ENCODE results near the gene SLC44A2.

Gene SLC44A2

GRCh38 chr19:10602330-10603083, 22.8 kb upstream of the SLC44A2 start:
- TF ChIP-seq CTCF (conservative IDR thresholded peaks at IDR 0.05): no peak
- H3K27ac ChIP-seq: no peak overlapping the region; the same call in 1 of the 2 replicates

GRCh38 chr19:10603084-10603872, 22.1 kb upstream of the SLC44A2 start:
- no peak for TF ChIP-seq CTCF (conservative IDR thresholded peaks at IDR 0.05)
- peak overlapping the region; percentile 39; the same call in 1 of the 2 replicates for H3K27ac ChIP-seq

- H3K27ac ChIP-seq: peak overlapping the region; percentile 39
- no peak for TF ChIP-seq CTCF (conservative IDR thresholded peaks at IDR 0.05)
Measured at GRCh38 chr19:10603873-10604459, 21.4 kb upstream of the SLC44A2 start.

- H3K27ac ChIP-seq: peak overlapping the region; percentile 39
- no peak for TF ChIP-seq CTCF (conservative IDR thresholded peaks at IDR 0.05)
Measured at GRCh38 chr19:10604460-10604980, 20.8 kb upstream of the SLC44A2 start.

- TF ChIP-seq CTCF (conservative IDR thresholded peaks at IDR 0.05): no peak
- H3K27ac ChIP-seq: no peak overlapping the region
Measured at GRCh38 chr19:10611907-10612306, 13.4 kb upstream of the SLC44A2 start.

- TF ChIP-seq CTCF (conservative IDR thresholded peaks at IDR 0.05): no peak
- H3K27ac ChIP-seq: no peak overlapping the region
Measured at GRCh38 chr19:10612499-10613119, 12.7 kb upstream of the SLC44A2 start.

Data from VCaP (cell line).